Nephron progenitor cell (in vitro differentiated cells): ENCODE results near the gene NR6A1.

Source experiments
- DNase-seq: peaks from one replicate; pipeline ENCODE4 v3.0.0; 2021
- H3K27ac Mint-ChIP-seq: 2 replicates; pipeline ENCODE4 v1.8.0; 2021; ENCODE audit warnings: mild to moderate bottlenecking, moderate library complexity, mixed read lengths
- H3K27me3 Mint-ChIP-seq: 2 replicates; pipeline ENCODE4 v1.8.0; 2021; ENCODE audit warnings: mild to moderate bottlenecking, low read depth, mixed read lengths; ENCODE audit not compliant: poor library complexity
- H3K36me3 Mint-ChIP-seq: 2 replicates; pipeline ENCODE4 v1.8.0; 2021; ENCODE audit warnings: low read depth, mixed read lengths
- H3K4me1 Mint-ChIP-seq: 2 replicates; pipeline ENCODE4 v1.8.0; 2021; ENCODE audit warnings: mixed read lengths
- H3K4me3 Mint-ChIP-seq: 2 replicates; pipeline ENCODE4 v1.8.0; 2021; ENCODE audit warnings: mild to moderate bottlenecking, moderate library complexity, mixed read lengths
- H3K9me3 Mint-ChIP-seq: 2 replicates; pipeline ENCODE4 v1.8.0; 2021; ENCODE audit warnings: mild to moderate bottlenecking, moderate library complexity, mixed read lengths
- TF ChIP-seq, protein P1 (sequence below): fragments of 200-600 bp; sonication (generic); IDR thresholded peaks from 2 replicates; pipeline ENCODE4 v1.5.0; 2021; ENCODE audit warnings: antibody characterized with exemption

NR6A1 gene

DNA sequence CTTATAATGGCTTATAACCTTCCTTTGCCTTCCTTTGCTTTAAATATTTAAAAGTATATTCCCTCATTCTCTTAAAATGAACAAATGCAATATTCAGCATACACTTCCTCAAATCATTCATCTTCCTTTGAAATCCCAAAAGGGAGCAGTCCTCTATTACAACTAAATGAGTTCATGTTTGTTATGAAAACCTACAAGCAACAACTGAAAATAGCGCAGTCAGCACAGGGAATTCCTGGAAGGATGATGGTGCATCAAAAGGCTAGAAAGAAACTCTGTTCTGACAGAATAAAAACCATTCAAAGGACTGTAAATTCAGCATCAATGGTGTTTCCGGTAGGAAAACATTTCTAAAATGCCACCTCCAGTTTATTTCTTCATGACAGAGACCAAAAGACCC lies 3.3 kb downstream of the NR6A1 start:
- DNase-seq = no peak
- TF ChIP-seq, protein P1, sequence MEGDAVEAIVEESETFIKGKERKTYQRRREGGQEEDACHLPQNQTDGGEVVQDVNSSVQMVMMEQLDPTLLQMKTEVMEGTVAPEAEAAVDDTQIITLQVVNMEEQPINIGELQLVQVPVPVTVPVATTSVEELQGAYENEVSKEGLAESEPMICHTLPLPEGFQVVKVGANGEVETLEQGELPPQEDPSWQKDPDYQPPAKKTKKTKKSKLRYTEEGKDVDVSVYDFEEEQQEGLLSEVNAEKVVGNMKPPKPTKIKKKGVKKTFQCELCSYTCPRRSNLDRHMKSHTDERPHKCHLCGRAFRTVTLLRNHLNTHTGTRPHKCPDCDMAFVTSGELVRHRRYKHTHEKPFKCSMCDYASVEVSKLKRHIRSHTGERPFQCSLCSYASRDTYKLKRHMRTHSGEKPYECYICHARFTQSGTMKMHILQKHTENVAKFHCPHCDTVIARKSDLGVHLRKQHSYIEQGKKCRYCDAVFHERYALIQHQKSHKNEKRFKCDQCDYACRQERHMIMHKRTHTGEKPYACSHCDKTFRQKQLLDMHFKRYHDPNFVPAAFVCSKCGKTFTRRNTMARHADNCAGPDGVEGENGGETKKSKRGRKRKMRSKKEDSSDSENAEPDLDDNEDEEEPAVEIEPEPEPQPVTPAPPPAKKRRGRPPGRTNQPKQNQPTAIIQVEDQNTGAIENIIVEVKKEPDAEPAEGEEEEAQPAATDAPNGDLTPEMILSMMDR = no peak
- Mint-ChIP-seq H3K4me3 (peak overlapping the region; percentile 91), H3K27me3 (peaks cover 4% of the 10 kb centered on the region), H3K27ac (no peak overlapping the region), H3K4me1 (peaks cover 74% of the 10 kb centered on the region), H3K36me3 (peaks cover 6% of the 10 kb centered on the region), H3K9me3 (peaks cover 3% of the 10 kb centered on the region)

DNA sequence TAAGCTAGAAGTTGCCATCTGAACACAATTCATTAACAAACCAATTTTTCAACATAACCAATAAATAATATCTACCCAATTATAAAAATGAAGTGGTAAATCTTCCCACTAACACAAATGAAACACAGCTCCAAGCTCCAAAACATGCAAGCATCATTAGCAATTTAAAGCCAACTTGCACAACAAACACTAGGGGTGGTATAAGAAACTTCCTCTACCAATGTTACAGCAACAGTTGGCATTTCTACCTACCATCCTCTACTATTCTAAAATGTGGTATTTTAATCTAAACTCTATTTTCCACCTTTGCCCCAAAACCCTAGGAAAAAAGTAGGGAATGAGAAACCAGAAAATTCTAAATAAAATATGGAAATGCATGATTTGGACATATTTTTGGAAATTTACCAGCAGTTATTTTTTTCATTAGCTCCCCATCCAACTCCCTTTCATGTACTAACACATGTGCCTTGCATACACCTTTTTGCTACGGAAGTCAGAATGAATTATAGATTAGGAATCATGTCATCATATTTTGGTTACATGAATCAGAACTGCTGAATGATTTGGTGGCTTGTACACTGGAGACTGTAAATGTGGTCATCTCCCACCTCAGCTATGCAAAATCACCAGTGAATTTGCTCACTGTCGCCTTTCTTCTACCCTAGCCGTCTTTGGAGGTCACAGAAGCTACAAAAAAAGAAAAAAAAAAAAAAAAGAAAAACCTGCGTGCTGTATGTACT lies 4.1 kb downstream of the NR6A1 start:
- peak overlapping the region; percentile 44 for H3K27ac Mint-ChIP-seq
- H3K27me3 Mint-ChIP-seq = no peaks in the 10 kb centered on the region
- TF ChIP-seq, protein P1 = peak; percentile 20
- DNase-seq = no peak
- peaks cover 73% of the 10 kb centered on the region for H3K4me1 Mint-ChIP-seq
- H3K36me3 Mint-ChIP-seq = peaks cover 12% of the 10 kb centered on the region
- peaks cover 9% of the 10 kb centered on the region for H3K9me3 Mint-ChIP-seq
- H3K4me3 Mint-ChIP-seq = peak overlapping the region; percentile 91

DNA sequence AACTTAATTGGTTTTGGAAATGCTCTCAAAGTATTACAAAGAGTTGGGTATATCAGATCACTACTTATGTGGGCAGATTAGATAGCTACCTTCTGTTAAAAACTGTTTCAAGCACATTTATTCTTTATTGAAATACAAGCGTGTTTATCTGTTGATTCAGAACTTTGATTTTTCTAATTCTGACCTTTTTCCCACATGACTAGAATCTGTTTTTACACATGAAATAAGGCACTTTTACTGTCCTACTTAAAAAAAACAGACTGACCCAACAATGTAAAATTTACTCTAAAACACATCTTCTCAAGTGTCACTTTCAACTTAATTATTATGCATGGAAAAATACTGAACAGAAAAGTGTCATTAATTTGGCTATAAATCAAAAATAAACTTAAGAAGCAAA lies 4.8 kb downstream of the NR6A1 start:
- Mint-ChIP-seq H3K27ac (no peak overlapping the region), H3K9me3 (peaks cover 9% of the 10 kb centered on the region), H3K27me3 (no peaks in the 10 kb centered on the region), H3K4me3 (peak overlapping the region; percentile 91), H3K36me3 (peaks cover 12% of the 10 kb centered on the region), H3K4me1 (peaks cover 79% of the 10 kb centered on the region)
- no peak for DNase-seq
- TF ChIP-seq, protein P1 = no peak

DNA sequence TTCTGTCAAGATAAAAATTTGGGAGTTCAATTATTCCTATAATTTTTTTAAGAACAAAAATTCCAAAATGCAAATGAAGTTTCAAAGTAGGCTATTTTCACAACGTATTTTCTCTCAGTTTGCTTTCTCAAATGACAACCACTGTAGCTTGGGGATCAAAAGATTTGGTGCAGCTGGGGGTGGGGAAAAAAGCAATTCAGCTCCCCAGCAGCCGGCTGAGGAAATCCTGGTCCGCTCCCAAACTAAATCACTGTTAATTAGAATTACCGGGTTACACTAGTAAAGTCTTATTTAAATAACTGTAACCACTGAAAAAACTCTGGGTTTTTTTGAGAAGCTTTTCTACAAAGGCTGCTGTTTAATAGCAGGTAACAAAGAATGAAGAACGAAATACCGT lies 5.7 kb downstream of the NR6A1 start:
- no peaks in the 10 kb centered on the region for H3K27me3 Mint-ChIP-seq
- H3K4me3 Mint-ChIP-seq = peak overlapping the region; percentile 91
- H3K27ac Mint-ChIP-seq = no peak overlapping the region
- DNase-seq = no peak
- TF ChIP-seq, protein P1 = no peak
- peaks cover 9% of the 10 kb centered on the region for H3K9me3 Mint-ChIP-seq
- H3K4me1 Mint-ChIP-seq = peaks cover 88% of the 10 kb centered on the region
- peaks cover 12% of the 10 kb centered on the region for H3K36me3 Mint-ChIP-seq

DNA sequence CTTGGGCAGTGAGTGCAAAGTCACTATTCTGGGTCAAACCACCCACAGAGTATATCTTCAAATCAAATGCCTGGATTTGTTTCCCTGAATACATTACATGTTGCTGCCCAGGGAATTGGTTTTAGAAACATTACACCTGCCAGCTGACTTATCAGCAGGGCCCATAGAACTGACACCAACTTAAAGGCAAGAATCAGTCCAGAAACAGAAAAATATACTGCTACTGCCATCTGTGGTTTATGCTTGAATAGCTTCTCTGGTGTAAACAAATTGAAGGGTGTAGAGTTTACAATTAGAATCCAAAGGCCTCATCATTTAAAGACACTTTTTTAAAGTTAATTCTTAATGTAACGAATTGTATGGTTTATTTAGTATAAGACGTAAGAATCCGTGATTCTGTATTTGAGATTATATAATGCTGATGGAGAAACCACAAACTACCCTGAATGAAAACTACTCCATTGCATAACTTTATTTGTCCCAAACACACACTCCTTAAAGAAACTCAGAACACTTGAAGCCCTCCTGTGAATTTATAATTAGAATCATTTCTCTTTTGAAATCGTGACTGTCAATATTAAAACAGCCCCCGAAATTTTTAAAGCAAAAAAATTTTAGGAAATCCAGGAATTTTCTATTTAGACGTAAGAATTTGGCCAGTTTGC lies 6.2 kb downstream of the NR6A1 start:
- Mint-ChIP-seq H3K36me3 (peaks cover 12% of the 10 kb centered on the region), H3K27me3 (no peaks in the 10 kb centered on the region), H3K4me1 (peaks cover 88% of the 10 kb centered on the region), H3K4me3 (peak overlapping the region; percentile 91), H3K27ac (no peak overlapping the region), H3K9me3 (peaks cover 9% of the 10 kb centered on the region)
- no peak for DNase-seq
- TF ChIP-seq, protein P1 = peak; percentile 18
